GM19463 (cell line): ENCODE results near the gene DCLK3.

Source experiments
- ATAC-seq: cut with Tn5 transposase; IDR thresholded peaks from one replicate; pipeline ENCODE4 v1.9.1; 2021; ENCODE audit warnings: mild to moderate bottlenecking, moderate library complexity; ENCODE audit not compliant: unreplicated experiment

Gene DCLK3

GRCh38 chr3:36763850-36764703 is at the start of gene DCLK3:
Gene DCLK3, minus strand, starts transcription at chr3:36764553. Its CDS starts 290 bp downstream, at chr3:36764263.
- no peak for ATAC-seq

GRCh38 chr3:36813305-36813704 is 49.0 kb upstream of the DCLK3 start:
- ATAC-seq: no peak

- ATAC-seq: no peak
These were observed 47.9 kb upstream of the DCLK3 start for GRCh38 chr3:36812240-36812639.

GRCh38 chr3:36811768-36812167 is 47.4 kb upstream of the DCLK3 start:
- ATAC-seq: no peak

- ATAC-seq: no peak
These were observed 40.1 kb upstream of the DCLK3 start for GRCh38 chr3:36804295-36805055.

- ATAC-seq: no peak
These were observed 38.9 kb upstream of the DCLK3 start for GRCh38 chr3:36803091-36803791.

- ATAC-seq: no peak
These were observed 36.3 kb upstream of the DCLK3 start for GRCh38 chr3:36800533-36801116.

- no peak for ATAC-seq
These were observed 32.5 kb upstream of the DCLK3 start for GRCh38 chr3:36796881-36797280.

GRCh38 chr3:36796161-36796560 is 31.8 kb upstream of the DCLK3 start:
- ATAC-seq: no peak

- ATAC-seq: no peak
These were observed 31.3 kb upstream of the DCLK3 start for GRCh38 chr3:36795622-36796021.

- no peak for ATAC-seq
These were observed 28.0 kb upstream of the DCLK3 start for GRCh38 chr3:36792342-36792741.

- ATAC-seq: no peak
These were observed 26.4 kb upstream of the DCLK3 start for GRCh38 chr3:36790765-36791164.

GRCh38 chr3:36786921-36787890 is 22.9 kb upstream of the DCLK3 start:
- no peak for ATAC-seq

GRCh38 chr3:36784138-36784635 is 19.8 kb upstream of the DCLK3 start:
- no peak for ATAC-seq

GRCh38 chr3:36777424-36778218 is 13.3 kb upstream of the DCLK3 start:
- ATAC-seq: peak; percentile 85

- ATAC-seq: no peak
These were observed 12.1 kb upstream of the DCLK3 start for GRCh38 chr3:36776436-36776835.

- ATAC-seq: no peak
These were observed 9.7 kb upstream of the DCLK3 start for GRCh38 chr3:36774052-36774451.

- no peak for ATAC-seq
These were observed 7.6 kb upstream of the DCLK3 start for GRCh38 chr3:36771931-36772330.

GRCh38 chr3:36769926-36770325 is 5.6 kb upstream of the DCLK3 start:
- ATAC-seq: no peak
